Gastroesophageal sphincter (tissue), 3 donors: ENCODE results near the gene PFN4.

ENCODE experiments used
- POLR2A ChIP-seq, 2 donors: fragments of 450-650 bp; IDR thresholded peaks; one replicate each; pipeline ENCODE4 v1.6.1; 2017; ENCODE audit warnings: antibody characterized with exemption in 2 of 2, mild to moderate bottlenecking in 2 of 2, moderate library complexity in 1 of 2
- POLR2AphosphoS5 ChIP-seq: sonication (generic); formaldehyde crosslinking; IDR thresholded peaks from one replicate; pipeline ENCODE4 v1.6.1; 2017; ENCODE audit warnings: antibody characterized with exemption
- TF ChIP-seq, protein P1 (sequence below), 4 experiments: fragments of 200-600 bp in 2 of 4; fragments of 450-650 bp in 2 of 4; sonication (generic) in 1 of 4; IDR thresholded peaks; one replicate each; pipeline ENCODE4 v1.5.1; 2017 to 2019; ENCODE audit warnings: antibody characterized with exemption in 4 of 4, mild to moderate bottlenecking in 2 of 4, moderate library complexity in 2 of 4

DNA sequence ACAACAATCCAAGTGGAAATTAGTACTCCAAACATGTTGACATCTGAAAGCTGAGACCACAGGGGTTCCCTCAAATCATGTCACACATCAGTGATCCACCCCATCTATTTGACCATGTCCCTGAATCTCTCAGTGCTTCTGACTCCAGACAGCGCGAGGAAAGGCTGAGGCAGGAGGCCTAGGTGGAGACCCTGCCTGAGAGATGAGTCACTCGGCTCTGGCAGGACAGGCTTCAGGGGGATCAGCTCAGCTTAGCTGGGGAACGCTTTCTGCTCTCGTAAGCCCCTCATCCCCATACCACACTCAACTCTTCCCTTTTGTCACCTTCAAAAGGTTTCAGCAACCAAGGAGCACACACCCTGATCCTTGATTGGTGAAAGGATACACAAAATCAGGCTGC lies 45.9 kb upstream of the PFN4 start:
- TF ChIP-seq, protein P1, sequence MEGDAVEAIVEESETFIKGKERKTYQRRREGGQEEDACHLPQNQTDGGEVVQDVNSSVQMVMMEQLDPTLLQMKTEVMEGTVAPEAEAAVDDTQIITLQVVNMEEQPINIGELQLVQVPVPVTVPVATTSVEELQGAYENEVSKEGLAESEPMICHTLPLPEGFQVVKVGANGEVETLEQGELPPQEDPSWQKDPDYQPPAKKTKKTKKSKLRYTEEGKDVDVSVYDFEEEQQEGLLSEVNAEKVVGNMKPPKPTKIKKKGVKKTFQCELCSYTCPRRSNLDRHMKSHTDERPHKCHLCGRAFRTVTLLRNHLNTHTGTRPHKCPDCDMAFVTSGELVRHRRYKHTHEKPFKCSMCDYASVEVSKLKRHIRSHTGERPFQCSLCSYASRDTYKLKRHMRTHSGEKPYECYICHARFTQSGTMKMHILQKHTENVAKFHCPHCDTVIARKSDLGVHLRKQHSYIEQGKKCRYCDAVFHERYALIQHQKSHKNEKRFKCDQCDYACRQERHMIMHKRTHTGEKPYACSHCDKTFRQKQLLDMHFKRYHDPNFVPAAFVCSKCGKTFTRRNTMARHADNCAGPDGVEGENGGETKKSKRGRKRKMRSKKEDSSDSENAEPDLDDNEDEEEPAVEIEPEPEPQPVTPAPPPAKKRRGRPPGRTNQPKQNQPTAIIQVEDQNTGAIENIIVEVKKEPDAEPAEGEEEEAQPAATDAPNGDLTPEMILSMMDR (IDR thresholded peaks at IDR 0.05) = no peak
- TF ChIP-seq POLR2AphosphoS5 = no peak
- TF ChIP-seq POLR2A (IDR thresholded peaks at IDR 0.05) = no peak
